PC-3 (cell line): ENCODE results near the gene PDLIM1. TPM values are rescaled to one million over a fixed set of nuclear protein-coding genes. Genes with fewer than 3 reads are reported as not detected.

Experiments used
- ATAC-seq: fragments of 200-7000 bp; cut with Tn5 transposase; 2 replicates; pipeline ENCODE4 v1.9.1; 2020; ENCODE audit warnings: mild to moderate bottlenecking, moderate library complexity
- BruUV-seq: library from RNA; stranded (reverse); fragments of 400-500 nt; replicated peaks from 2 replicates; lab custom pipeline; 2021; lab: Mats Ljungman, UMichigan
- CTCF ChIA-PET: fragments of 300-600 bp; sonication (Branson Sonifier 250); formaldehyde crosslinking; loops from one replicate; lab custom pipeline; 2022; ENCODE audit warnings: antibody characterized with exemption; lab: Charles Lee
- POLR2A ChIA-PET: fragments of 300-600 bp; sonication (Branson Sonifier 250); formaldehyde crosslinking; loops from one replicate; lab custom pipeline; 2022; ENCODE audit warnings: antibody characterized with exemption; ENCODE audit not compliant: unreplicated experiment; lab: Charles Lee
- DNase-seq: peaks from one replicate; pipeline ENCODE4 v3.0.0-alpha.2; 2015
- H2AFZ ChIP-seq: fragments of 300-600 bp; sonication (generic); 2 replicates; pipeline ENCODE4 v1.6.0; 2016; ENCODE audit warnings: antibody characterized with exemption, low read length
- H3F3A ChIP-seq: fragments of 300-600 bp; sonication (generic); one replicate; pipeline ENCODE4 v1.6.0; 2017; ENCODE audit warnings: antibody characterized with exemption, low read length, control low read depth, mild to moderate bottlenecking; ENCODE audit not compliant: unreplicated experiment
- H3K27ac ChIP-seq: fragments of 300-600 bp; sonication (generic); 2 replicates; pipeline ENCODE4 v1.5.1; 2016; ENCODE audit warnings: mild to moderate bottlenecking, low read length
- H3K27me3 ChIP-seq: fragments of 300-600 bp; sonication (generic); 2 replicates; pipeline ENCODE4 v1.6.1; 2016; ENCODE audit warnings: low read length, mixed read lengths
- H3K36me3 ChIP-seq: fragments of 300-600 bp; sonication (generic); 2 replicates; pipeline ENCODE4 v1.6.1; 2016; ENCODE audit warnings: low read depth, mixed run types, low read length, mixed read lengths
- H3K4me1 ChIP-seq: fragments of 300-600 bp; sonication (generic); 2 replicates; pipeline ENCODE4 v1.5.1; 2016; ENCODE audit warnings: low read length; ENCODE audit not compliant: insufficient read depth
- H3K4me2 ChIP-seq: fragments of 300-600 bp; sonication (generic); 2 replicates; pipeline ENCODE4 v1.6.0; 2016; ENCODE audit warnings: low read length
- H3K4me3 ChIP-seq: fragments of 300-600 bp; sonication (generic); 2 replicates; pipeline ENCODE4 v1.5.1; 2016; ENCODE audit warnings: mild to moderate bottlenecking, low read length, mixed read lengths
- H3K79me2 ChIP-seq: fragments of 300-600 bp; sonication (generic); 2 replicates; pipeline ENCODE4 v1.6.1; 2017; ENCODE audit warnings: low read length, mixed read lengths
- H3K9ac ChIP-seq: fragments of 300-600 bp; sonication (generic); 2 replicates; pipeline ENCODE4 v1.6.0; 2016; ENCODE audit warnings: mild to moderate bottlenecking, low read length
- H3K9me2 ChIP-seq: fragments of 300-600 bp; sonication (generic); replicated peaks from 2 replicates; pipeline ENCODE4 v1.6.1; 2016; ENCODE audit warnings: mixed run types, low read length, mixed read lengths
- H3K9me3 ChIP-seq: fragments of 300-600 bp; sonication (generic); 2 replicates; pipeline ENCODE4 v1.6.1; 2016; ENCODE audit warnings: low read length, mixed read lengths
- H4K20me1 ChIP-seq: fragments of 300-600 bp; sonication (generic); 2 replicates; pipeline ENCODE4 v1.6.1; 2016; ENCODE audit warnings: low read length, mixed read lengths
- EZH2 ChIP-seq: fragments of 300-600 bp; sonication (generic); IDR thresholded peaks from one replicate; pipeline ENCODE4 v1.6.1; 2017; ENCODE audit warnings: antibody characterized with exemption, mild to moderate bottlenecking, low read length; ENCODE audit not compliant: unreplicated experiment
- EZH2phosphoT487 ChIP-seq: fragments of 300-600 bp; sonication (generic); IDR thresholded peaks from 2 replicates; pipeline ENCODE4 v1.6.1; 2018; ENCODE audit warnings: mild to moderate bottlenecking, antibody characterized with exemption, low read length, borderline replicate concordance
- intact Hi-C: fragments of 100-400 bp; cut with micrococcal nuclease; formaldehyde crosslinking; loops from 2 replicates; pipeline ENCODE4 v1.9.0; 2023
- total RNA-seq: library from RNA; depleted of rRNA; stranded (reverse); fragments of >200 nt; gene quantifications from 2 replicates; pipeline ENCODE4 v1.2.3, GENCODE V29; 2014
- TF ChIP-seq, protein P1 (sequence below): fragments of 300-600 bp; sonication (generic); conservative IDR thresholded peaks from 2 replicates; pipeline ENCODE4 v1.5.1; 2017; ENCODE audit warnings: antibody characterized with exemption, low read depth, mild to moderate bottlenecking, low read length

PDLIM1 gene
- total RNA-seq, 1 experiment from 2014 or later = 28.2 TPM

DNA sequence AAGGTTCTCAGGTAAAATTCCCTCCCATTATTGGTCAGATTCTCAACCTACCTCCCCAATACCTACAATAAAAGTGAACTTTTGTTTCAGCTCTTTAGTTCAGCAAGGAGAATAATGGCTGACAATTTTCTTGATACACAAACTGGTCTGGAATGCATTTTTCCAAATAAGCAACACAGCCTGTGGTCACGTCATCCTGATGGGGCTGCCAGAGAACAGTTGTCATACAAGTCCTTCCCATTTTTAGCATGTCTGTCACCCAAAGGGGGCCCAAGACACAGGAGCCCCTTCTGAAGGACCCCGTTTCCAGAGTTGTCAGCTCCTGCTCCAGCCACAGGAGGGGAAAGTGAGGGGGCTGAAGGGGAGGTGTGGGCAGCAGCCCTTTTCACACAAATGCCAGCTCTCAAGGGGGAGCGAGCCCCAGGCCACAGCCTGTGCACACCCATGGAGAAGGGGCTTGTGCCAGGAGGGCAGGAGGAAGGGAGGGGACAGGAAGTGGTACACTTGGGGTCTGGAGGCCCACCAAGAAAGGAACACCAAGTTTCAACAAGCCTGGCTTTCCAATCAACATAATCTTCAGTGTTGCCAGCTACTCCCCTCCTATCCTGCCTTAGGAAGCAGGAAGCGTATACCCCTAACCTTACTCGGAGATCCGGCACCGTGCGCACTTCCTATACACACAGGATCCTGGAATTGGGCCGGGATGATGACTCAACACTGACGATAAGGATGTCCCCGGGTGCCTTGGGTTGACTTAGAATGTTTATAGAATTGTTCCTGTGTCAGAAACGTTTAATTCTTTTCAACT is 43.4 kb upstream of the PDLIM1 start:
- intact Hi-C loops = loop anchor here (1.0 to 2.0 kb wide), 3 partner anchors 25 to 120 kb away; no protein-coding TSS in a partner anchor
- Histone ChIP-seq H3K4me1 (peaks cover 52% of the 10 kb centered on the region), H3K4me3 (peak overlapping the region; percentile 18; the same call in 1 of the 2 replicates), H3K9me3 (no peaks in the 10 kb centered on the region), H3K79me2 (no peaks in the 10 kb centered on the region), H3K27me3 (no peaks in the 10 kb centered on the region), H3K9me2 (no peaks in the 10 kb centered on the region), H3K36me3 (no peaks in the 10 kb centered on the region), H3K27ac (peak overlapping the region; percentile 95), H2AFZ (peak overlapping the region; percentile 61), H3K4me2 (peak overlapping the region; percentile 57), H3F3A (no peaks in the 10 kb centered on the region), H4K20me1 (no peaks in the 10 kb centered on the region), H3K9ac (peak overlapping the region; percentile 75)
- ChIA-PET CTCF (no interaction called here), POLR2A (interaction anchor here (0.6 to 0.8 kb wide), 2 partner anchors 46 to 90 kb away, joined by 3 to 5 read pairs; no protein-coding TSS in a partner anchor)
- no peak for TF ChIP-seq EZH2phosphoT487
- TF ChIP-seq, protein P1, sequence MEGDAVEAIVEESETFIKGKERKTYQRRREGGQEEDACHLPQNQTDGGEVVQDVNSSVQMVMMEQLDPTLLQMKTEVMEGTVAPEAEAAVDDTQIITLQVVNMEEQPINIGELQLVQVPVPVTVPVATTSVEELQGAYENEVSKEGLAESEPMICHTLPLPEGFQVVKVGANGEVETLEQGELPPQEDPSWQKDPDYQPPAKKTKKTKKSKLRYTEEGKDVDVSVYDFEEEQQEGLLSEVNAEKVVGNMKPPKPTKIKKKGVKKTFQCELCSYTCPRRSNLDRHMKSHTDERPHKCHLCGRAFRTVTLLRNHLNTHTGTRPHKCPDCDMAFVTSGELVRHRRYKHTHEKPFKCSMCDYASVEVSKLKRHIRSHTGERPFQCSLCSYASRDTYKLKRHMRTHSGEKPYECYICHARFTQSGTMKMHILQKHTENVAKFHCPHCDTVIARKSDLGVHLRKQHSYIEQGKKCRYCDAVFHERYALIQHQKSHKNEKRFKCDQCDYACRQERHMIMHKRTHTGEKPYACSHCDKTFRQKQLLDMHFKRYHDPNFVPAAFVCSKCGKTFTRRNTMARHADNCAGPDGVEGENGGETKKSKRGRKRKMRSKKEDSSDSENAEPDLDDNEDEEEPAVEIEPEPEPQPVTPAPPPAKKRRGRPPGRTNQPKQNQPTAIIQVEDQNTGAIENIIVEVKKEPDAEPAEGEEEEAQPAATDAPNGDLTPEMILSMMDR = no peak
- TF ChIP-seq EZH2 = no peak
- ATAC-seq = peak; percentile 89
- TSS peak; percentile 80 for BruUV-seq
- DNase-seq = peak; percentile 94

DNA sequence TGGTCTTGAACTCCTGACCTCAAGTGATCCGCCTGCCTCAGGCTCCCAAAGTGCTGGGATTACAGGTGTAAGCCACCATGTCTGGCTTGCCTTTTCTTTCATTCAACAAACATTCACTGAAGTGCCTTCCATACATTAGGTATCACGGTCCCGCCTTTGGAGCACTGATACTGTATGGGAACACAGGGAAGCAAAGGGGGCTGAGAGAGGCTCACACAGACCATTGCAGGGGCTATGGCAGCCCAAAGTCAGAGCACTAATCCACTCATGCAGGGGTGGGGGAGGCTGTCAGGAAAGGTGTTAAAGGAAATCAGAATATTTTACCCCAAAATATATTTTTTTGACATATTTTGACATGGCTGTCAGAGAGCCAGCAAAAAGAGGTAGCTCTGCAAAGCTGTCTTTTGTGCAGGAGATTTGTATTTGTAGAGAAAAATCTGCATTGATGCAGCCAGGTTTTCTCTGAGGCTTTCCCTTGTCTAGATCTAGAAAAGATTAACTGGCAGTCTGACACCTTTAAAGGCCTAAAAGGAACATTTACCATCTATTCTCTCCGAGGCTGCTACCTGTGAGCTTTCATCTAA is 42.0 kb upstream of the PDLIM1 start:
- Histone ChIP-seq H3K4me1 (peaks cover 58% of the 10 kb centered on the region), H3K36me3 (no peaks in the 10 kb centered on the region), H3K27me3 (no peaks in the 10 kb centered on the region), H4K20me1 (no peaks in the 10 kb centered on the region), H3K4me2 (no peak overlapping the region), H3K79me2 (no peaks in the 10 kb centered on the region), H3F3A (no peaks in the 10 kb centered on the region), H3K27ac (peak overlapping the region; percentile 95), H2AFZ (no peak overlapping the region), H3K4me3 (no peak overlapping the region), H3K9me2 (no peaks in the 10 kb centered on the region), H3K9ac (no peak overlapping the region), H3K9me3 (no peaks in the 10 kb centered on the region)
- TF ChIP-seq EZH2phosphoT487 (no peak), EZH2 (no peak)
- TF ChIP-seq, protein P1 = no peak
- intact Hi-C loops = no loop called here
- DNase-seq (no peak), ATAC-seq (no peak)
- no TSS peak for BruUV-seq
- POLR2A ChIA-PET = no interaction called here
- CTCF ChIA-PET = no interaction called here
